AG09319 (cell line): ENCODE results near the gene ERCC1.

ENCODE experiments used
- DNase-seq: peaks from one replicate; pipeline ENCODE4 v3.0.0-alpha.2; 2010; ENCODE audit warnings: low read depth; ENCODE audit errors: extremely low read depth
- CTCF ChIP-seq: IDR thresholded peaks from 2 replicates; pipeline ENCODE4 v1.5.1; 2011; ENCODE audit warnings: low read depth, mild to moderate bottlenecking, inconsistent platforms, low read length, moderate library complexity

The ERCC1 gene

GRCh38 chr19:45403272-45403671, 20.4 kb downstream of the ERCC1 start:
- TF ChIP-seq CTCF = no peak
- no peak for DNase-seq

- no peak for DNase-seq
- TF ChIP-seq CTCF = peak; percentile 27
Measured at GRCh38 chr19:45402298-45403061, 21.2 kb downstream of the ERCC1 start.

GRCh38 chr19:45401815-45402214, 21.9 kb downstream of the ERCC1 start:
- TF ChIP-seq CTCF = no peak
- DNase-seq = no peak

GRCh38 chr19:45400192-45400591, 23.5 kb downstream of the ERCC1 start:
- no peak for TF ChIP-seq CTCF
- DNase-seq = no peak

GRCh38 chr19:45395821-45396617, 27.7 kb downstream of the ERCC1 start:
- DNase-seq = no peak
- no peak for TF ChIP-seq CTCF

GRCh38 chr19:45391871-45392665, 31.6 kb downstream of the ERCC1 start:
- DNase-seq = no peak
- TF ChIP-seq CTCF = no peak
